NCI-H748 treated with DMSO at 0.1 percent for 48 hours (cell line): ENCODE measurements around the gene TRIM31.

Source experiments
- DNase-seq: peaks from one replicate; lab custom pipeline; 2025; lab: John Stamatoyannopoulos, UW

Gene TRIM31, protein sequence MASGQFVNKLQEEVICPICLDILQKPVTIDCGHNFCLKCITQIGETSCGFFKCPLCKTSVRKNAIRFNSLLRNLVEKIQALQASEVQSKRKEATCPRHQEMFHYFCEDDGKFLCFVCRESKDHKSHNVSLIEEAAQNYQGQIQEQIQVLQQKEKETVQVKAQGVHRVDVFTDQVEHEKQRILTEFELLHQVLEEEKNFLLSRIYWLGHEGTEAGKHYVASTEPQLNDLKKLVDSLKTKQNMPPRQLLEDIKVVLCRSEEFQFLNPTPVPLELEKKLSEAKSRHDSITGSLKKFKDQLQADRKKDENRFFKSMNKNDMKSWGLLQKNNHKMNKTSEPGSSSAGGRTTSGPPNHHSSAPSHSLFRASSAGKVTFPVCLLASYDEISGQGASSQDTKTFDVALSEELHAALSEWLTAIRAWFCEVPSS

GRCh38 chr6:30113003-30113759, at the start of gene TRIM31:
Gene TRIM31, minus strand, starts transcription at chr6:30113090. Its CDS starts 285 bp downstream, at chr6:30112805.
- no peak for DNase-seq

GRCh38 chr6:30162265-30163089, 49.6 kb upstream of the TRIM31 start:
- DNase-seq, result no peak

DNA sequence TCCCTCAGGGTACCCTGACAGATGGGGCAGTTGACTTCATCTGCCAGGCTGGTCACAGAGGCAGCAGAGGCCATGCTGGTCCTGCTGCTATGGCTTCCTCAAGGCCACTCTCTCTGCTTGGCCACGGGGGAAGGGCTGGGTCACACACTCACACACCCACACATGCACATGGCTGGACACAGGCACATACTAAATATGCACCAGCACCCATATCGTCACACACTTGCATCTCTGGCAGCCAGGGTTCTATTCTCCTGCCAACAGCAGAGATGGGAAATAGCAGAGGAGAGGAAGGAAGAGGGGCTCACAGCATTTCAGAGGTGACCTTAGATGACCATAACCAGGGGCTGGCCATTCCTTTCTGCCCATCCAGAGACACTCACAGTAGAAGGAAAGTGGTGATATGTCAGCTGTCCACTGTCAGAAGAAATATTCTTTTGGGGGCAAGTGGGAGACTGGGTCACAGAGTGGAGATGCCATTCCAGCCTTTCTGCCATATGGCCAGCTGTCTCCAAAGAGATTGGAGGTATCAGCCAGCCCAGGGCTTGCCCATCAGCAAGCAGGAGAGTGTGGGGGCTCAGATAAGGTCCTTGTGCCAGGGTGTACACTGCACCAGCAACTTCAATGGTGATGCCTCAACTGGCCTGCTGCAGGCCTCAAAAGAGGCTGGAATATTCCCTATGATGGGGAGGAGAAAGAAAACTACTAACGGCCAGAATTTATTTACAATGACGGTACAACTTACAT, 48.1 kb upstream of the TRIM31 start, which contains the start of gene TRIM10:
Gene TRIM10, minus strand, starts transcription at position 427 of the 747 bp plus-strand sequence. Its CDS starts 353 bp downstream, at position 74.
- no peak for DNase-seq

GRCh38 chr6:30160008-30160784, 47.3 kb upstream of the TRIM31 start:
- no peak for DNase-seq

- DNase-seq, result no peak
These were observed 45.7 kb upstream of the TRIM31 start for GRCh38 chr6:30158475-30159040.

DNA sequence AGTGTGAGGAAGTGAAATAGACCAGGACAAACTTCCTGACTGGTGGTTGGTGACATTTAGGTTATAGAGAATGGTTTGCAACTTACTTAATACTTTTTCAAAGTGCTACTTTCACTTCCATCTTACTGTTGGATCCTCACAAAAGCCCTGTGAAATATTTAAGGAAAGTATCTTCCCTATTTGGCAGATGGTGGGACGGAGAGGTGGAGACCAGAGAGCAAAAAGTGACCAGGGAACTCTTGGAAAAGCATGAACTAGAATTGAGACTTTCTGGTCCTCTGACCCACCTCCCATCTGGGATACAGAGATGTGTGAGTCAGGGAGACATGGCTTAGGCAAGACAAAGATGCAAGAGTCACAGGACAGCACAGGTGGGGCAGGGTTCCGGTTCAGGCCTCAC, 45.1 kb upstream of the TRIM31 start:
- no peak for DNase-seq

GRCh38 chr6:30157581-30157980, 44.7 kb upstream of the TRIM31 start:
- no peak for DNase-seq

GRCh38 chr6:30156774-30157173, 43.9 kb upstream of the TRIM31 start:
- DNase-seq, result no peak

DNA sequence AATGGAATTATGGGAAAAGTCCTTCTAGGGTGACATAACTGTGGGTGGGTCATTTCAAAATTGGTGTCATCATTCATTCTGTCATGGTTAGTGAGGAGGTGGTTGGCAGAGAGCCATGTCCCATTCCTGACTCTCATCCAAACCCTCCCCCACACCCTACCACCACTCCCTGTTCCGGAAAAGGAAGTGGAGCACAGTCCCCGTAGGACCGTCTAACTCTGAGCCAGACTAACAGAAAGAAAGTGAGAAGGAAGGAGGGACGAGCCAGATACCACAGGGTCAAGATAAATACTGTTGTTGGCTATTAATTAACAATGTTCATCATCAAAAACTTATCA, 43.3 kb upstream of the TRIM31 start:
- no peak for DNase-seq

GRCh38 chr6:30155520-30156261, 42.8 kb upstream of the TRIM31 start:
- DNase-seq, result no peak

GRCh38 chr6:30154709-30155519, 42.0 kb upstream of the TRIM31 start:
- DNase-seq, result no peak

DNA sequence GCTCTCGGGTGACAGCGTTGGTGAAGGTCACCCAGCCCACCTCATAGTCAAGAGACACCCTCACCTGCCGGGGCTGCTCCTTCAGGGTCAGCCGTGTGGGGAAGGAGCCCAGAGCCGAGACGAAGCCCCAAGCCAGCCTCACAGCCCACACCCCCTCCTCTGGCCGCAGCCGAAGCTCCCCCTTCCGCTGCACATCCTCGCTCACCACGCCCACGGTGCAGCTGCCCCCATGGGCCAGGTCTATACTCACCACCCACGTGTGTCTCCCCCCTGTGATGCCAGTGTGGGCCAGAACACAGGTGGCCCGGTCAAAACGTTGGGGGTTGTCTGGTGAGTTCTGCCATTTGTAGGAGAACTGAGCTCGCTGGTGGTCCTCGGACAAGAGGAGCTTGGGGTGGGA, 41.2 kb upstream of the TRIM31 start:
- DNase-seq, result no peak

GRCh38 chr6:30152910-30153610, 40.2 kb upstream of the TRIM31 start:
- DNase-seq, result no peak

- DNase-seq, result no peak
These were observed 39.3 kb upstream of the TRIM31 start for GRCh38 chr6:30152016-30152673.

- DNase-seq, result no peak
These were observed 38.7 kb upstream of the TRIM31 start for GRCh38 chr6:30151580-30151979.

- no peak for DNase-seq
These were observed 37.9 kb upstream of the TRIM31 start for GRCh38 chr6:30150671-30151395.
